GM12875 (cell line): ENCODE measurements around the gene MAML3.

ENCODE experiments used
- H3K4me3 ChIP-seq: one replicate; pipeline ENCODE4 v1.5.1; 2011; ENCODE audit warnings: low read depth, low read length, control low read depth
- TF ChIP-seq, protein P1 (sequence below): IDR thresholded peaks from 2 replicates; pipeline ENCODE4 v1.5.1; 2011; ENCODE audit warnings: low read depth, mild to moderate bottlenecking, control low read depth, inconsistent platforms, low read length, moderate library complexity, borderline replicate concordance; ENCODE audit not compliant: insufficient read depth

MAML3 gene

GRCh38 chr4:139919004-139919403 lies 235.0 kb downstream of the MAML3 start:
- H3K4me3 ChIP-seq: no peak overlapping the region
- TF ChIP-seq, protein P1, sequence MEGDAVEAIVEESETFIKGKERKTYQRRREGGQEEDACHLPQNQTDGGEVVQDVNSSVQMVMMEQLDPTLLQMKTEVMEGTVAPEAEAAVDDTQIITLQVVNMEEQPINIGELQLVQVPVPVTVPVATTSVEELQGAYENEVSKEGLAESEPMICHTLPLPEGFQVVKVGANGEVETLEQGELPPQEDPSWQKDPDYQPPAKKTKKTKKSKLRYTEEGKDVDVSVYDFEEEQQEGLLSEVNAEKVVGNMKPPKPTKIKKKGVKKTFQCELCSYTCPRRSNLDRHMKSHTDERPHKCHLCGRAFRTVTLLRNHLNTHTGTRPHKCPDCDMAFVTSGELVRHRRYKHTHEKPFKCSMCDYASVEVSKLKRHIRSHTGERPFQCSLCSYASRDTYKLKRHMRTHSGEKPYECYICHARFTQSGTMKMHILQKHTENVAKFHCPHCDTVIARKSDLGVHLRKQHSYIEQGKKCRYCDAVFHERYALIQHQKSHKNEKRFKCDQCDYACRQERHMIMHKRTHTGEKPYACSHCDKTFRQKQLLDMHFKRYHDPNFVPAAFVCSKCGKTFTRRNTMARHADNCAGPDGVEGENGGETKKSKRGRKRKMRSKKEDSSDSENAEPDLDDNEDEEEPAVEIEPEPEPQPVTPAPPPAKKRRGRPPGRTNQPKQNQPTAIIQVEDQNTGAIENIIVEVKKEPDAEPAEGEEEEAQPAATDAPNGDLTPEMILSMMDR: no peak

DNA sequence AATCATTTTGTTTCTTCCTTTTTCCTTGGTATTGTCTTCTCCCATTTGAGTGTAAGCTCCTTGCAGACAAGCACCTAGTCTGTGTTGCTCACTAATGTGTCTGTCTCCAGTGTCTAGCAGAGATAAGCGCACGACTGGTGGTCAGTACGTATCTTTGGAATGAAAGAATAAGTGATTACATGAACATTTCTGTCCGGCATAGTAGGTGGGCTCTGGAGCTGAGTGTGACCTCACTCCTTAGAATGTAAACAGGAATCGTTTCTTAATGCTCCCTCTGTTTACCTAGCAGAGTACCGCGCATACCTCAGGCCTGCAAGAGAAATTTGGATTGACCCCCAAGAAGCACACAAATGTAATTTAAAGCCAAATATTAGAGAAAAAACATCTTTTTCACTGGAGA lies 235.4 kb downstream of the MAML3 start:
- TF ChIP-seq, protein P1: no peak
- no peak overlapping the region for H3K4me3 ChIP-seq

- H3K4me3 ChIP-seq: no peak overlapping the region
- TF ChIP-seq, protein P1: no peak
Measured at GRCh38 chr4:139917896-139918295, 236.1 kb downstream of the MAML3 start.

DNA sequence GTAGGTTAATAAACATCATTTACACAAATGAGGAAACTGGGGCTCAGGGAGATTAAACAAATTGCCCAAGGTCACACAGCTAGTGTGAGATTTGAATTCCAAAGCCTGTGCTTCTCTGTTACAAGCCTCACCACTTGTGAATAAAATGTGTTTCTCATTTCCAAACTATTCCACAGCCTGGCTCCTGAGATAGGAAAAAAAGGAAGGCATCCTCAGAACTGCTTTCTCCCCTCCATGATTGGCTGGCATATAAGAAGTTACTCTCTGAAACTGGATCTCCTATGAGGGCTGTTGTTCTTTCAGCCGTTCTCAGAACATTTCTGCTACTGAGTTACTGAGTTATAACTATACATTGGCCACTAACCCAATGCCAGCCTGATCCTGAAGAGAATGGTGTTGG lies 237.9 kb downstream of the MAML3 start:
- no peak overlapping the region for H3K4me3 ChIP-seq
- TF ChIP-seq, protein P1: no peak

GRCh38 chr4:139915037-139915436 lies 238.9 kb downstream of the MAML3 start:
- H3K4me3 ChIP-seq: no peak overlapping the region
- TF ChIP-seq, protein P1: no peak

- TF ChIP-seq, protein P1: no peak
- no peak overlapping the region for H3K4me3 ChIP-seq
Measured at GRCh38 chr4:139913995-139914598, 239.9 kb downstream of the MAML3 start.

- no peak overlapping the region for H3K4me3 ChIP-seq
- TF ChIP-seq, protein P1: no peak
Measured at GRCh38 chr4:139913398-139913990, 240.5 kb downstream of the MAML3 start.
